HG02610 (cell line): Measurements from ENCODE around the gene DACT3.

Source experiments
- ATAC-seq: cut with Tn5 transposase; IDR thresholded peaks from one replicate; pipeline ENCODE4 v1.9.1; 2021; ENCODE audit warnings: mild to moderate bottlenecking, moderate library complexity; ENCODE audit not compliant: unreplicated experiment

Gene DACT3

DNA sequence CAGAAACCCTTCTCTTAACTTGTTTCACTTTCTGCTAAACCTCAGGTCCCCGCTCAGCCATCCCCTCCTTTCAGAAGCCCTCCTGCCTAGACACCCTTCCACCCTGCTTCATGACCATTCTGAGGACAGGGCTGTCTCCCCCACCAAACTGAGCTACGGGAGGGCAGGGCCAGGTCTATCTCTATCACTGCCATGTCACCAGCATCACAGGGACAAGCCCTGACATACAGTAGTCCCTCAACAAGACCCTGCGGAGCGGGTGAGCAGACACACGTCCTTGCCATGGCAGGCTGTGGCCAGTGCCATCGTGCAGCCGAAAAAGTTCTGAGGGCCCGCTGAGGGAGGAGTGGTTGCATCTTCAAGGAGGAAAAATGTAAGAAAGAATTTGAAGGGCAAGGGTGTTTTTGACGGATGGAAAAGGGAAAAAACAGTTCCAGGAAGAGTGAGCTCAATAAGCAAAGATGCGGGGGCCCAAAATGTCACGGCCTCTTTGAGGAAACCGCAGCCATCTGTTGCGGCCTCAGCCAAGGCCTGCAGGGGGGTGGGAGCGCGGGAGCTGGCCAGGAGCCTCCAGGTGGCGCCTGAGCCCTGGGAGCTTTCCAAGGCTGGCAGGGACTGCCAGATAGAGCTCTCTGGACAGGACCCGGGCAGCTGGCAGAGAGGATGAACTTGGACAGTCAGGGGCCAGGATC is 44.2 kb downstream of the DACT3 start:
- no peak for ATAC-seq

GRCh38 chr19:46615966-46616365 is 45.0 kb downstream of the DACT3 start:
- no peak for ATAC-seq

- no peak for ATAC-seq
Observed at GRCh38 chr19:46614114-46614722, 46.8 kb downstream of the DACT3 start.

GRCh38 chr19:46613525-46613924 is 47.5 kb downstream of the DACT3 start:
- ATAC-seq: no peak

- no peak for ATAC-seq
Observed at GRCh38 chr19:46611776-46612175, 49.2 kb downstream of the DACT3 start.

GRCh38 chr19:46610851-46611770 is 49.9 kb downstream of the DACT3 start:
- no peak for ATAC-seq

- ATAC-seq: no peak
Observed at GRCh38 chr19:46610413-46610775, 50.6 kb downstream of the DACT3 start.

GRCh38 chr19:46609511-46610412 is 51.2 kb downstream of the DACT3 start:
- ATAC-seq: no peak

DNA sequence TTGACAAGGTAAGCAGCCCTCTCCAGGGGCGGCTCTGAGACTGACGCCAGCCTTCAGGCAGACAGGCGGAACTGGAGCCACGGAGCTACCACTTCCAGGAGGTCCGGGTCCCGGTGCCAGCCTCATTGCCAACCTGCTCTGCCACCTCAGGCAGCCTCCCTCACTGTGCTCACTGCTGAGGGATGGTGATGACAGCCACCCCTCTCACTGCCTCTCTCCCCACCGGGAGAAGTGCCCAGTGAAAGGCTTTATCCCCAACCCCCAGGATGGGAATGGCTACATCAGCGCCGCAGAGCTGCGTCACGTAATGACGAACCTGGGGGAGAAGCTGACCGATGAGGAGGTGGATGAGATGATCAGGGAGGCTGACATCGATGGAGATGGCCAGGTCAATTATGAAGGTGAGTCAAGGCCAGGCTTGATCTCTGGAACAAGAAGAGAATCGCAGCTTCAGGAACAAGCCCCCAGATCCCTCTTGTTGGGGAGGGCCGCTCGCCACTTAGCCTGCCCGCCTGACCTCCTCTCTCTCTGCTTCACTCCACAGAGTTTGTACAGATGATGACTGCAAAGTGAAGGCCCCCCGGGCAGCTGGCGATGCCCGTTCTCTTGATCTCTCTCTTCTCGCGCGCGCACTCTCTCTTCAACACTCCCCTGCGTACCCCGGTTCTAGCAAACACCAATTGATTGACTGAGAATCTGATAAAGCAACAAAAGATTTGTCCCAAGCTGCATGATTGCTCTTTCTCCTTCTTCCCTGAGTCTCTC is 52.2 kb downstream of the DACT3 start:
- ATAC-seq: no peak

DNA sequence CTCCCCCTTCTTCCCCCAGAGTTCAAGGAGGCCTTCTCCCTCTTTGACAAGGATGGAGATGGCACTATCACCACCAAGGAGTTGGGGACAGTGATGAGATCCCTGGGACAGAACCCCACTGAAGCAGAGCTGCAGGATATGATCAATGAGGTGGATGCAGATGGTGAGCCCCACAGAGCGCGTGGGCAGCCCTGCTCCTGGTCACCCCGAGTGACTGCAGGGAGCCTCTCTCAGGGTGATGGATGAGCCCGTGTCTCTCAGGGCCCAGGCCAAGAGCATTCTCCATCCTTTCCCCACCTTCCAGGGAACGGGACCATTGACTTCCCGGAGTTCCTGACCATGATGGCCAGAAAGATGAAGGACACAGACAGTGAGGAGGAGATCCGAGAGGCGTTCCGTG is 52.8 kb downstream of the DACT3 start:
- ATAC-seq: no peak

- ATAC-seq: no peak
Observed at GRCh38 chr19:46607448-46607841, 53.5 kb downstream of the DACT3 start.

DNA sequence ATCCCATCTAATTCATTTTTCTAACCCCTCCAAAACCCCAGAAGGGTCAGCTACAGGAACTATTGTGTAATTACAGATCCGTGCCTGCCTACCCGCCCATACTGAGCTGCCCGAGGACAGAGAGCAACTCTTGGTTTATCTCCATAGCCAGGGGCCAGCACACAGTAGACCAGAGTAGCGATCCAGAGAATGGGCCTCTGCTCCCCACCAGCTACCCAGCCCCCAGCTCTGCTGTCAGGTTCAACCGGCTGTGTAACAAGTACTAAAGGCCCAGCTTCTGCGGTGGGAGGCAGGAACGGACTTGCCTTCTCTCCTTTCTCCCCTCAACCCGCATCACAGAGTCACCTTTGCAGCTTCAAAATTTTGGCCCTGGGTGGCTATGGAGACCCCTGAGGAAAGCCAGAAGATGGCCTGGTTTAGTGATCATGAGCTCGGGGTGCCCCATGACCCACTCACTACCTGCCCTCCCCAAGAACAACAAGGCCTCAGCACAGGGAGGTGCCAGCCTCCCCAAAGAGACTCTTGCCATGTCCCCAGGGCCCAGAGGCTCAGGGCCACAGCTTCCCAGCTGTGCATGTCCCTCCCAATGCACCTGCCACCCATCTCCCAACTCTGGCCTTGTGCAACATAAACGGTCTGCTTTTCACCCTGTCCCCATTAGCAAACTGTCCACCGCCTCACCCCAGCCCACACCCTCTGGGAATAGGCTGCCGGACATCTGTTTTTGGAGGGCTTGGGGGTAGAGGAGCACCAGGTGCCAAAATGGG is 54.1 kb downstream of the DACT3 start:
- ATAC-seq: no peak

DNA sequence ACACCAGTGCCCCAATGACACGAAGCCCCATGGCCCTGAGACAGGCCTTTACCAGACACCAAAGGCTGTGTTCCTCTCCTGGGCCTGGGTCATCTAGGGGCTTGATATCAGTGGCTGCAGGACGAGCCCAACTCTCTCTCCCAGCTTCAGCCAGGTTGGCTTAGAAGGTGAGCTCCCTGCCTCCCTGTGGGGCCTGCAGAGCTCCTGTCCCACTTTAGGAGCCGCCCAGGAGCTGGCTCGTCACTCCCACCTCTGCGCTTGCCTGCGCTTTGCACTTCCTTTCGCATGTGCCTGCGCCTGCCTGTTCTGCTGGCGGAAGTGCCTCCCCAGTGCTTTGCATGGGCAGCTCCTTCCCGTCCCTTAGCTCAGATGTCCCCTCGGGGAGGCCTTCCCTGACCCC is 55.0 kb downstream of the DACT3 start:
- no peak for ATAC-seq

- no peak for ATAC-seq
Observed at GRCh38 chr19:46605356-46605821, 55.6 kb downstream of the DACT3 start.

DNA sequence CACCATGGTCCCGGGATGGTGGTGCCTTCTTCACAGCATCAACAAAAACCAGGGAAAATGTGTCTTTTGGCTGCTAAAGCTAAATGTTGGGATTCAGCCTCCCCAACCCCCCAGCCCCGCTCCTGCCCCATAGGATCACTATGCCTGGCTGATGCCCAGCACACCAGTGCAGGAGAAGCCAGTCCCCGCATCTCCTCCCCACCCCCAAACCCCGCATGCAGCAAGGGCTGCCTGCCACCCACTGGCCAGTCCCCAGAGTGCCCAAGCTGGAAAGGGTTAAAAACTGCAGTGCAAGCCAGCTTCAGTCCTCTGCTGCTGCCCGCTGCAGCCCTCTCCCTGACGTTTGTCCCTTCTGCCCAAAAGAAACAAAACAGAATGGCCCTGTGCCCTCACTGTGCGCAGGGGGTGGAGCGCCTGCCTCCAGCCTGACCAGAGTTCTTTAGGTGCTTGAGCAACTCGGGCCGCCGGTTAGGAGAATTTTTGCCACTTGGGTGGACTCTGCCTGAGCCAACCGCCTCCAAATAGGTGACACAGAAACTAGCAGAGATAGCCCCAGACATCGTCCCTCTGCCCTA is 56.1 kb downstream of the DACT3 start:
- ATAC-seq: no peak

- ATAC-seq: no peak
Observed at GRCh38 chr19:46603752-46604231, 57.2 kb downstream of the DACT3 start.

DNA sequence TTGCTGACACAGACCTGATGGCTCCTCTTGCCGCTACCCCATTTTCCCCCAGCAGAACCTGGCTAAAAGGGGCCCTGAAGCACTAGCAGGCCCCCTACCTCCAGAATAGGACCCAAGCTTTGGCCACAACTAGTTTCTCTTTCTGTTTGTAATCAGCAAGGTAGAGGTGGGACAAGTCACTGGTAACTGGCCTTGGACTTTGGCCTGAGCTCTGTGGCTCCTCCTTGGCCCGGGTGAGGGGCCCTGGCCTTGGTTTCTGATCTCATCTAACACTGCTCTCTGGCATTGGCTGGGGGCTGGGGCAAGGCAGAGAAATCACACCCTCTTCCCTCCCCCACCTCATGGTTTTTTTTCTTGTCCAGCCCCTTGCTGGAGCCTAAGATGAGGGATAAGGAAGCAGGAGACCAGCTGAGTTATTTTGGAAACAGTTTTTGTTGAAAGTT is 57.8 kb downstream of the DACT3 start:
- ATAC-seq: no peak

- no peak for ATAC-seq
Observed at GRCh38 chr19:46602392-46603194, 58.4 kb downstream of the DACT3 start.
